HCT116 (cell line): ENCODE results near the gene SHANK2. TPM values are rescaled to one million over a fixed set of nuclear protein-coding genes. Genes with fewer than 3 reads are reported as not detected.

Experiments
- ATAC-seq: fragments of 200-7000 bp; cut with Tn5 transposase; 2 replicates; pipeline ENCODE4 v1.9.1; 2020; ENCODE audit warnings: mild to moderate bottlenecking, moderate library complexity
- BruUV-seq: library from RNA; stranded (reverse); fragments of 400-500 nt; replicated peaks from 2 replicates; lab custom pipeline; 2021; lab: Mats Ljungman, UMichigan
- CTCF ChIA-PET: fragments of 300-600 bp; sonication (Branson Sonifier 250); formaldehyde crosslinking; loops from one replicate; lab custom pipeline; 2021; ENCODE audit warnings: antibody characterized with exemption; lab: Charles Lee
- POLR2A ChIA-PET: fragments of 300-600, 350-600 bp; sonication (Branson Sonifier 250); formaldehyde crosslinking; loops from one replicate; lab custom pipeline; 2021; ENCODE audit warnings: antibody characterized with exemption; lab: Charles Lee
- RAD21 ChIA-PET, 2 experiments: fragments of 300-600 bp; sonication (Branson Sonifier 250); formaldehyde crosslinking; loops; one replicate each; lab custom pipeline; 2023; ENCODE audit warnings: low total read pairs in 2 of 2; ENCODE audit not compliant: uncharacterized antibody in 2 of 2, unreplicated experiment in 2 of 2, low non-redundant PET in 1 of 2; lab: Charles Lee
- DNase-seq: peaks from one replicate; pipeline ENCODE4 v3.0.0-alpha.2; 2010; ENCODE audit warnings: low read depth, low spot score
- H2AFZ ChIP-seq: fragments of 200-600 bp; shearing (Covaris generic), sonication (generic); 2 replicates; pipeline ENCODE4 v1.6.1; 2017; ENCODE audit warnings: low read depth, mixed run types, mixed read lengths, antibody characterized with exemption, low read length; ENCODE audit not compliant: poor library complexity, severe bottlenecking
- H3K27ac ChIP-seq: 2 replicates; pipeline ENCODE4 v1.5.1; 2012; ENCODE audit warnings: low read depth, low read length
- H3K27me3 ChIP-seq: fragments of 200-600 bp; sonication (generic); 2 replicates; pipeline ENCODE4 v1.6.1; 2016; ENCODE audit warnings: mixed run types, low read length, mixed read lengths; ENCODE audit not compliant: insufficient read depth
- H3K36me3 ChIP-seq, 2 experiments: fragments of 200-500 bp in 1 of 2; fragments of 200-600 bp in 1 of 2; sonication (Bioruptor generic) in 1 of 2; sonication (generic) in 1 of 2; 2 replicates each; pipeline versions ENCODE4 v1.5.1 to v1.6.1; 2014 to 2016; ENCODE audit warnings: low read length in 2 of 2, inconsistent platforms in 1 of 2, mixed read lengths in 1 of 2, mixed run types in 1 of 2; ENCODE audit not compliant: insufficient read depth in 2 of 2, control insufficient read depth in 1 of 2
- H3K4me1 ChIP-seq, 2 experiments: fragments of 200-600 bp in 1 of 2; sonication (generic) in 1 of 2; 2 replicates each; pipeline versions ENCODE4 v1.5.1 to v1.6.1; 2012 to 2017; ENCODE audit warnings: low read length in 2 of 2, inconsistent platforms in 1 of 2, mild to moderate bottlenecking in 1 of 2, mixed read lengths in 1 of 2, mixed run types in 1 of 2, moderate library complexity in 1 of 2; ENCODE audit not compliant: insufficient read depth in 2 of 2, control insufficient read depth in 1 of 2
- H3K4me2 ChIP-seq: fragments of 200-600 bp; sonication (generic); 2 replicates; pipeline ENCODE4 v1.6.1; 2017; ENCODE audit warnings: mixed run types, low read length, mixed read lengths
- H3K4me3 ChIP-seq, 2 experiments: fragments of 200-600 bp in 1 of 2; sonication (generic) in 1 of 2; replicated peaks in 1 of 2; 2 replicates each; pipeline ENCODE4 v1.5.1; 2011 to 2016; ENCODE audit warnings: low read length in 2 of 2, control low read depth in 1 of 2, low read depth in 1 of 2, mild to moderate bottlenecking in 1 of 2, mixed read lengths in 1 of 2, mixed run types in 1 of 2
- H3K79me2 ChIP-seq: fragments of 200-600 bp; sonication (generic); 2 replicates; pipeline ENCODE4 v1.6.1; 2017; ENCODE audit warnings: mild to moderate bottlenecking, mixed run types, low read length, moderate library complexity, mixed read lengths; ENCODE audit not compliant: insufficient read depth
- H3K9ac ChIP-seq: fragments of 200-600 bp; sonication (generic); 2 replicates; pipeline ENCODE4 v1.6.1; 2016; ENCODE audit warnings: low read length, mixed read lengths
- H3K9me2 ChIP-seq: fragments of 200-600 bp; sonication (generic), shearing (Covaris generic); 2 replicates; pipeline ENCODE4 v1.6.1; 2017; ENCODE audit warnings: mixed run types, mild to moderate bottlenecking, moderate library complexity; ENCODE audit not compliant: insufficient read depth
- H3K9me3 ChIP-seq, 2 experiments: fragments of 200-500 bp in 1 of 2; fragments of 200-600 bp in 1 of 2; sonication (Bioruptor generic) in 1 of 2; sonication (generic) in 1 of 2; 2 replicates each; pipeline ENCODE4 v1.6.1; 2014 to 2017; ENCODE audit warnings: low read length in 2 of 2, mixed read lengths in 2 of 2, inconsistent platforms in 1 of 2, low read depth in 1 of 2, mild to moderate bottlenecking in 1 of 2, mixed run types in 1 of 2, moderate library complexity in 1 of 2; ENCODE audit not compliant: control insufficient read depth in 1 of 2, insufficient read depth in 1 of 2
- H4K20me1 ChIP-seq: fragments of 200-600 bp; sonication (generic), shearing (Covaris generic); 2 replicates; pipeline ENCODE4 v1.6.1; 2017; ENCODE audit warnings: mixed run types, mild to moderate bottlenecking, moderate library complexity; ENCODE audit not compliant: insufficient read depth
- CEBPB ChIP-seq: IDR thresholded peaks from 2 replicates; pipeline ENCODE4 v1.6.1; 2012; ENCODE audit warnings: low read depth
- EZH2phosphoT487 ChIP-seq: fragments of 200-600 bp; IDR thresholded peaks from 2 replicates; pipeline ENCODE4 v1.6.1; 2018; ENCODE audit warnings: antibody characterized with exemption, borderline replicate concordance
- POLR2AphosphoS5 ChIP-seq: IDR thresholded peaks from 2 replicates; pipeline ENCODE4 v1.6.1; 2011; ENCODE audit warnings: mild to moderate bottlenecking, low read depth, low read length, moderate library complexity
- SP1 ChIP-seq: IDR thresholded peaks from 2 replicates; pipeline ENCODE4 v1.6.1; 2012; ENCODE audit warnings: low read depth
- SRF ChIP-seq: IDR thresholded peaks from 2 replicates; pipeline ENCODE4 v1.6.1; 2012; ENCODE audit warnings: low read depth
- TCF7L2 ChIP-seq: IDR thresholded peaks from 2 replicates; pipeline ENCODE4 v1.7.0; 2011; ENCODE audit warnings: borderline replicate concordance, inconsistent platforms; ENCODE audit not compliant: insufficient read depth, insufficient read length; ENCODE audit errors: extremely low read depth
- YY1 ChIP-seq: IDR thresholded peaks from 2 replicates; pipeline ENCODE4 v1.6.1; 2011; ENCODE audit warnings: low read length, low read depth, moderate library complexity, mild to moderate bottlenecking; ENCODE audit not compliant: insufficient replicate concordance; ENCODE audit errors: extremely low read depth
- ZNF274 ChIP-seq: fragments of 200-500 bp; sonication (Bioruptor generic); IDR thresholded peaks from 2 replicates; pipeline ENCODE4 v1.6.1; 2014; ENCODE audit warnings: mild to moderate bottlenecking, low read depth, low read length, inconsistent platforms
- intact Hi-C: fragments of 100-400 bp; cut with micrococcal nuclease; formaldehyde crosslinking; loops from 2 replicates; pipeline ENCODE4 v1.10.0; 2022
- total RNA-seq: library from RNA; stranded (reverse); gene quantifications from one replicate; pipeline ENCODE4 v1.2.1, GENCODE V29; 2021; ENCODE audit not compliant: unreplicated experiment
- TF ChIP-seq, protein P1 (sequence below), 3 experiments: fragments of 200-600 bp in 1 of 3; sonication (generic) in 1 of 3; IDR thresholded peaks in 2 of 3; conservative IDR thresholded peaks in 1 of 3; 2 replicates each; pipeline ENCODE4 v1.5.1; 2012 to 2017; ENCODE audit warnings: low read depth in 2 of 3, low read length in 2 of 3, antibody characterized with exemption in 1 of 3, borderline replicate concordance in 1 of 3, control low read depth in 1 of 3, mild to moderate bottlenecking in 1 of 3, mixed read lengths in 1 of 3, mixed run types in 1 of 3, moderate library complexity in 1 of 3; ENCODE audit not compliant: insufficient read depth in 1 of 3
- TF ChIP-seq, protein P2 (sequence below): IDR thresholded peaks from 2 replicates; pipeline ENCODE4 v1.6.1; 2011; ENCODE audit warnings: mild to moderate bottlenecking, low read length, moderate library complexity; ENCODE audit not compliant: insufficient replicate concordance; ENCODE audit errors: extremely low read depth
- TF ChIP-seq, protein P3 (sequence below): IDR thresholded peaks from 2 replicates; pipeline ENCODE4 v1.6.1; 2012

SHANK2 gene
- total RNA-seq, 1 experiment from 2014 or later = 16.9 TPM

GRCh38 chr11:71202598-71202944 is 49.8 kb downstream of the SHANK2 start:
- Histone ChIP-seq H3K9me3 (no peaks in the 10 kb centered on the region), H2AFZ (no peak overlapping the region), H3K79me2 (no peaks in the 10 kb centered on the region), H4K20me1 (no peaks in the 10 kb centered on the region)
- POLR2A ChIA-PET = no interaction called here
- no TSS peak for BruUV-seq
- TF ChIP-seq, protein P1, sequence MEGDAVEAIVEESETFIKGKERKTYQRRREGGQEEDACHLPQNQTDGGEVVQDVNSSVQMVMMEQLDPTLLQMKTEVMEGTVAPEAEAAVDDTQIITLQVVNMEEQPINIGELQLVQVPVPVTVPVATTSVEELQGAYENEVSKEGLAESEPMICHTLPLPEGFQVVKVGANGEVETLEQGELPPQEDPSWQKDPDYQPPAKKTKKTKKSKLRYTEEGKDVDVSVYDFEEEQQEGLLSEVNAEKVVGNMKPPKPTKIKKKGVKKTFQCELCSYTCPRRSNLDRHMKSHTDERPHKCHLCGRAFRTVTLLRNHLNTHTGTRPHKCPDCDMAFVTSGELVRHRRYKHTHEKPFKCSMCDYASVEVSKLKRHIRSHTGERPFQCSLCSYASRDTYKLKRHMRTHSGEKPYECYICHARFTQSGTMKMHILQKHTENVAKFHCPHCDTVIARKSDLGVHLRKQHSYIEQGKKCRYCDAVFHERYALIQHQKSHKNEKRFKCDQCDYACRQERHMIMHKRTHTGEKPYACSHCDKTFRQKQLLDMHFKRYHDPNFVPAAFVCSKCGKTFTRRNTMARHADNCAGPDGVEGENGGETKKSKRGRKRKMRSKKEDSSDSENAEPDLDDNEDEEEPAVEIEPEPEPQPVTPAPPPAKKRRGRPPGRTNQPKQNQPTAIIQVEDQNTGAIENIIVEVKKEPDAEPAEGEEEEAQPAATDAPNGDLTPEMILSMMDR (IDR thresholded peaks at IDR 0.05 in 2 of 3, conservative IDR thresholded peaks at IDR 0.05 in 1 of 3; ENCODE audit: borderline replicate concordance in 1 of 3, insufficient read depth in 1 of 3, low read depth in 2 of 3, low read length in 2 of 3) = no peak
- TF ChIP-seq, protein P2, sequence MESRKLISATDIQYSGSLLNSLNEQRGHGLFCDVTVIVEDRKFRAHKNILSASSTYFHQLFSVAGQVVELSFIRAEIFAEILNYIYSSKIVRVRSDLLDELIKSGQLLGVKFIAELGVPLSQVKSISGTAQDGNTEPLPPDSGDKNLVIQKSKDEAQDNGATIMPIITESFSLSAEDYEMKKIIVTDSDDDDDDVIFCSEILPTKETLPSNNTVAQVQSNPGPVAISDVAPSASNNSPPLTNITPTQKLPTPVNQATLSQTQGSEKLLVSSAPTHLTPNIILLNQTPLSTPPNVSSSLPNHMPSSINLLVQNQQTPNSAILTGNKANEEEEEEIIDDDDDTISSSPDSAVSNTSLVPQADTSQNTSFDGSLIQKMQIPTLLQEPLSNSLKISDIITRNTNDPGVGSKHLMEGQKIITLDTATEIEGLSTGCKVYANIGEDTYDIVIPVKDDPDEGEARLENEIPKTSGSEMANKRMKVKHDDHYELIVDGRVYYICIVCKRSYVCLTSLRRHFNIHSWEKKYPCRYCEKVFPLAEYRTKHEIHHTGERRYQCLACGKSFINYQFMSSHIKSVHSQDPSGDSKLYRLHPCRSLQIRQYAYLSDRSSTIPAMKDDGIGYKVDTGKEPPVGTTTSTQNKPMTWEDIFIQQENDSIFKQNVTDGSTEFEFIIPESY = no peak
- TF ChIP-seq ZNF274 = no peak
- no peak for TF ChIP-seq CEBPB
- no peak for TF ChIP-seq POLR2AphosphoS5
- TF ChIP-seq, protein P3, sequence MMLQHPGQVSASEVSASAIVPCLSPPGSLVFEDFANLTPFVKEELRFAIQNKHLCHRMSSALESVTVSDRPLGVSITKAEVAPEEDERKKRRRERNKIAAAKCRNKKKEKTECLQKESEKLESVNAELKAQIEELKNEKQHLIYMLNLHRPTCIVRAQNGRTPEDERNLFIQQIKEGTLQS = no peak
- TF ChIP-seq TCF7L2 = no peak
- TF ChIP-seq SP1 = no peak
- TF ChIP-seq YY1 = no peak
- TF ChIP-seq EZH2phosphoT487 = no peak
- no peak for TF ChIP-seq SRF
- TF ChIP-seq, all 23 proteins: peak for 0
- intact Hi-C loops = no loop called here
- Histone ChIP-seq H3K9me2 (no peaks in the 10 kb centered on the region), H3K27me3 (no peaks in the 10 kb centered on the region), H3K4me2 (no peak overlapping the region), H3K27ac (no peak overlapping the region), H3K4me3 (no peak overlapping the region), H3K9ac (no peak overlapping the region), H3K4me1 (peaks cover 4 to 31% of the 10 kb centered on the region in 2 experiments; a peak in 3 of 4 replicates), H3K36me3 (no peaks in the 10 kb centered on the region)
- RAD21 ChIA-PET = no interaction called here
- CTCF ChIA-PET = no interaction called here
- ATAC-seq (no peak), DNase-seq (no peak)

Other genes starting within 250 kb of the SHANK2 start
- 115 TPM for gene DHCR7, start 195.8 kb upstream of the SHANK2 start, total RNA-seq
- gene NADSYN1, start 200.6 kb upstream of the SHANK2 start, total RNA-seq = 58.2 TPM